ENCODE results near the gene KCTD1.

Gene KCTD1

DNA sequence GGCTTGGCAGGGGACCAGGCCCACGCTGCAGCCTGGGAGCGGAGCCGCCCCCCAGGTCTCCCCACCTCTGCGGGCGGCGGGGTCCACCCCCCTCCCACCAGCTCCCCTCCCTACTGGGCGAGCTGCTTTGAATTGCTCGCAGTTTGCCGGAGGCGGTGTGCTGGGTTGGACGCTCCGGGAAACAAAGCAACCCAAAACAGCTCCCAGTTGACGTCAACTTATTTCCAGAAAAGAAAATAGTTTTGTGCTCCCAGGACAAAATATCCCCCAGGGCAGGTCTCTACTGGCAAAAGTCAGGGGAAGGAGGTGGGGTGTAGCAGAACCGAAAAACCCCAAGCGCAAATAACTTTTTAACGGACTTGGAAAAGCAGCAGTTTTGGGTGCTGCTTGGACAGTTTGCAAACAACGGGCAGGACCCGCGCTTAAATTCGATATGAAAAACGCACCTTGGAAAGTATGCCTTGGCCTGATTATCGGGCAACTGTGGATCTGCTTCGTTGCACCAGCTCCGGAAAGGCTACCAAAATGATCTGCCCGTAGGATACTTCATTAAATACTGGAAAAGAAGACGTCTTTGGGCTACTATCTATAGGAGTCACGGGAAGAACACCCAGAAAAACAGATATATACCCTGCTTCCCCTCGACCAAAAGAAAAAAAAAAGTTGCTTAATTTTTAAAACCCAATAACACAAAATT lies 2.8 kb upstream of the KCTD1 start:
- in situ Hi-C loops (cut with MboI; ENCODE audit: low pct_unique_long_range_greater_than_20kb, low sequenced_read_pairs): no loop called here
- DNase-seq: no peak

DNA sequence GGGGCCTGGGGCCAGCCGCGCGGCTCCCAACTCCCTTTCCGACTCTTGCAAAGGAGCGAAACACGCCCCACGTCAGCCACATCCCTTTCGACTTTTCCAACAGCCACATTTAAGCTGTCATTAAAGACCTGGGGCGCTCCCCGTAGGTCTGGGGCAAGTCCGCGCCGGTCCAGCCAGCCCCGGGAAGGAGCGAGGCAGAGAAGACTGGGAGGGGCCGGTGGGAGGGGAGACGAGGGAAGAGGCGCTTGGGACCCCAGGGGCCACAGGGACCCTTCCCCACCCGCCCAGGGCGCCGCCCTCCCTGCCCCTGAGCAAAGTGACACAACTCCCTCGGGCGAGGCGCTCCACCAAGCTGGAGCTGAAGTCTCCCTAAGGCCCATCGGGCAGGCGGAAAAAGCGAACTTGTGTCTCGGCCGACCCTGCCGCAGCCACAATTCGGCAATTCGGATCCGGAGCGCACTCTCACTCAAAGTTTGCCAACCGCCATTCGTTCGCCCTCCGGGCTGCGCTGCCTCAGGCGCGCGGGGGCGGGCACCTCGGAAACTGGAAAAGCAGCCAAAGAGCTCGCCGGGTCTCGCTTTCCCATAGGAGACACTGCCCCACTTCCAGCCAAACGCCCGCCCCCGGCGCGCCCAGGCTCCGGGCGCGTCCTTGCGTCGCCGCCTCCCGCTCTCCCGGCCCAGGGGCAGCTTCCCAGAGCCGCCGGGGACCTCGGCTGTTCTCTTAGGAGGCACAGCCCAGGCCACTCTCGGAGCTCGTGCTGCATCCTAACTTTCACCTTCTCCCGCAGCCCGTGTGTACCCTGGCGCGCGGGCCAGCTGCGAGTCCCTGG lies 1.1 kb upstream of the KCTD1 start:
- in situ Hi-C loops (cut with MboI; ENCODE audit: low pct_unique_long_range_greater_than_20kb, low sequenced_read_pairs): no loop called here
- DNase-seq: peak; percentile 48

DNA sequence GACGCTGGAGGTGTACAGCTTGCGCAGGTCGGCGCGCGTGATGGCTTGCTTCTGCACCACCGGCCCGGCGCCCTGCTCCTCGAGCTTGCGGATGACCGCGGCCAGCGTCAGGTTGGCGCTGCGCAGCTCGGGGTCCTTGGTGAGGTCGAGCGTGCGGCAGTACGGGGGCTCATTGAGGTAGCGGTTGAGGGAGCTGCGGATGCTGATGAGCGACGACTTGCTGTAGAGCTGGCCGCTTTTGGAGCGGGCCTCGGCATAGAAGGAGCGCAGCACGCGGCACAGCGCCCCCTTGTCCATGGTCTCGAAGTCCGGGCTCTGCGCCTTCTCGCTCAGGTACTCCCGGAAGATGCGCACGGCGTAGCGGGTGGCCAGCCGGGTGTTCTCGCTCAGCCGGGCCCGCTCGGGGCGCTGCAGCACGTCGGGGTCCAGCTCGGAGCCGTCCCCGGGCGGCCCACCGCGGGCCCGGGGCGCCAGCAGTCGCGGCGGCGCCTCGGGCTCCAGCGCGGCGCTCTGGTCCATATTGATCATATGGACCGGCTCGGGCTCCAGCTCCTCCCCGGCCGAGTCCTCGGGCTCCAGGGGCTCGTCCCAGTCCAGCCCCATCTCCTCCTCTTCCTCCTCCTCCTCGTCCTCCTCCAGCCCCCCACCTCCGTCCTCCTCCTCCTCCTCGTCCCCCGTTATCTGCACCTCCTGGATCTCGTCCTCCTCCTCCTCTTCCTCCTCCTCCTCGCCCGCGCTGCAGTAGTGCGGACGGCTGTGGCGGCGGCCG lies 523 bp downstream of the KCTD1 start:
- in situ Hi-C loops (cut with MboI; ENCODE audit: low pct_unique_long_range_greater_than_20kb, low sequenced_read_pairs): no loop called here
- DNase-seq: no peak

DNA sequence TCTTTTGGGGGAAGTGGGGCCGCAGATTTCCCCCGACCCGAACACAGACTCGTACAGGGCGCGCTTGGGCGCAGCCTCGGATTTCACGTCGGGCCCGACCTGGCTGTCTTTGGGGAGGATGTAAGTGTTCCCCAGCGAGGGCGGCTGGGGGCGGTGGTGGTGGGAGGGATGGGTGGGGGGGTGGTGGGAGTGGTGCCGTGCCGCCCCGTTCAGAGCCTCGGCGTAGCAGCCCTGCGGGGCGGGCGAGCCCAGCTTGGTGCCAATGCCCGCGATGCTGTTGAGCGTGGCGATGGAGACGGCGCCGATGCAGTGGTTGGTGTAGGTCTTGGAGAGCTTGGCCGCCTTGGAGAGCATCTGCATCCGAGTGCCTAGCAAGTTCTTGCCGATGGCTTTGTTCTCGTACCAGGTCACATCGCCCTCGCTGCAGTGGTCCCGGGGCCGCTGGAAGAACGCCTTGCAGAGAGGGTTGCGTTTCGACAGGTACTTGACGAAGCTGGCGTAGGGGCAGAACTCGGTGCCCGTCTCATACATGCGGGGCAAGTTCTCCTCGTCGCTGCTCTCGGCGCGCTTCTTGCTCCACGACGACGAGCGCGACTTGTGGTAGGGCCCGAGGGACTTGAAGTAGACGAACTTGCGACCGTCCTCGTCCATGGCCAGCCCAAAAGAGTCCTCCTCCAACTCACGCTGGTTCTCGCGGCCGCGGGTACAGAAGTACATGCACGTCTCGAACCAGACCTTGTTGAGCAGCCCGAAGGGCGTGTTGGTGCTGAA lies 1.3 kb downstream of the KCTD1 start:
- in situ Hi-C loops (cut with MboI; ENCODE audit: low pct_unique_long_range_greater_than_20kb, low sequenced_read_pairs): no loop called here
- DNase-seq: no peak

DNA sequence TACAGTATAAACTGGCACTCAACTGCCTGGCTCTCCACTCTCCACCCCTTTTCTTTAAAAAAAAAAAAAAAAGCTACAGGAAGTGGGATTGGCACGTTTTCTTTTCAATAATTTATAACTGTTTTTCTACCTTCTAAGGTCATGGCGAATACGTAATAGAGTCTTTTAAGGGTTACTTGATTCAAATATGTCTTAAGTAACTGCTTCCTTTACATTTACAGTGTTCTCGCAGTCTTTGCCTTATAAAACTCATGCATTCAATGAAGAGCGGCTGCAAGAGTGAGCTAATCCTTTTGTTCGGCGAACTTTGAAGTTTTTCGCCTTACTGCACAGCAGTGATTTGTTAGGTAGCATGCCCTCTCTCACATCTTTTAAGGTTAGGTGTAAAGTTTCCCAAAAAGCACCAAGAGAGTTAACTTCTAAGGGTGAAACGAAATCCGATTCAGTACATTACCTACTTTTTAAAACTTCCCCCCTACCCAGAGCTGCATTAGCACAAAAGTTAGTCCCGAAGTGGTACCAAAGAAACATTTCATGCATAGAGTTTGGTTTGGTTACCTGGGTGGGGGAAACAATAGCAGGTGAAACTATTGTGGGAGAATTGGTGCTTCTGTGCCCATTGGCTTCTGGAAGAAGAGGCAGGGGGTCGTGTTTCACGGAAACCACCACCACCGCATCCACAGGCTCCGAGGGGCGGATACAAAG lies 2.0 kb downstream of the KCTD1 start:
- DNase-seq: peak; percentile 18
- in situ Hi-C loops (cut with MboI; ENCODE audit: low pct_unique_long_range_greater_than_20kb, low sequenced_read_pairs): no loop called here

DNA sequence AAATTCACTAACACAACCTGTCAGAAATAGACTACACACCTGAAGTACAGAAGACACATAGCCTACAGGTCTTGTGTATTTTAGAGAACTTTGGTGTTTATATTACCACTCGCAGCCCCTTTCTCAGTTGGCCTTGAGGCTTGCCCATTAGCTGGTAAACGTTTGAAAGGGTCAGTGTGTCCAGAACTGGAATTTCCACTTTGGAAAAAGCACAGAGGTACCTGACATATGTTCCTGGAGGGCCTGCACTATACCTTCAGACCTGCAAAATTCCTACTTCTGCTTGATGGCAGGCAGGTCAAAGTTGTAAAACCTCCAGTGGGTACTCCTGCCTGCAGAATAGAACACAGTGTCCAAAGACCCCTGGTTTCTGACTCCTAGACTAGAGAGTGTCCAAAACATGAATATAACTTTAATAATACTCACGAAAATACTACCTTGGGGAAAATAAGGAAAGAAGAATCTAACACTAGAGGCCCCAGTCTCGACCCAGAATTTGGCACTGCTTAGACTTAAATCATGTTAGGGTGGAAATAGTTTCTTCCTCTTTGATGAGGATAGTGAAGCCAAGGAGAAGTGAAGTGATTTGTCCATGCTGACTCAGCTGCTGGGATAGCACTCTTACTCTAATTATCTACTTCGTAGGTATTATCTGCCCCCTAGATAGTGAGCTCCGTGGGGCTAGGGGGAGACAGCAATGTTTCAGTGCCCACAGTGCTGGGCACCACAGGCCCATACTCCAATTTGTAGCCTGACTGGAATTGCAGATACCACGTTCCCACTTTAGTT lies 2.8 kb downstream of the KCTD1 start:
- DNase-seq: peak; percentile 18
- in situ Hi-C loops (cut with MboI; ENCODE audit: low pct_unique_long_range_greater_than_20kb, low sequenced_read_pairs): no loop called here

DNA sequence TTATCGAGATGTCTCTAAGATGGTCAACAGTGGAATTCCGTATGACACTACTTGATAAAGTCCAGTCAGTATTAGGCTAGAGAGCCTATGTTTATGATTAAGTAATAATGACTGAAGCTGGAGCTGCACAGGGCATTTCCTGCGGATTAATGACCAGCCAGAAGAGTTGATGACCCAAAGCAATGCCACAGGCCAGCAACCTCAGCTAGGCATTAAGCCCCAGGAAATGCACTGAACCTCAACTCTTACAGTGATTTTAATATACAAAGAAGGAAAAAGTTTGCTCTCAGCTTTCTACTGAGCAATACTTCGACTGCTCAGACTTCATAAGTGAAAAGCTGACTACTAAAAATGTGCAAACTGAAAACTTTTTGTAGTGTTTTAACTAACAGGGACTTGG lies 3.9 kb downstream of the KCTD1 start:
- in situ Hi-C loops (cut with MboI; ENCODE audit: low pct_unique_long_range_greater_than_20kb, low sequenced_read_pairs): no loop called here
- DNase-seq: no peak

DNA sequence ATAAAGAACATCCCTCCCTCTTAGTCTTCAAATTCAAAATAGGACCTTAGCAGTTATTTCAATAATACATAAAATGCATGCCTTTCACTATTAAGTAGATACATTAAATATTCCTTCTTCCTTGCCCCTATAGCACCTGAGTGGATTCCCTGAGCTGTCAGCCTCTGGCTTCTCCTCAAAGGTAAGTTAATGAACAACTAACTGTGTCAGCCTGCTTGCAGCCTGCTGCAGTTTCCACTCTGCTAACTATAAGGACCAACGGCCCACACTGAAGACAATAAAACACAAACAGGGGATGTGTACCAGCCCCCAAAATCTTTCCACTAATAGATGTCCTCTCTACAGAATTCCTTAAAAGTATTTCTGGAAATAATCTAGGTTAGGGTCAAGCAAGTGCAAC lies 5.0 kb downstream of the KCTD1 start:
- in situ Hi-C loops (cut with MboI; ENCODE audit: low pct_unique_long_range_greater_than_20kb, low sequenced_read_pairs): no loop called here
- DNase-seq: no peak

DNA sequence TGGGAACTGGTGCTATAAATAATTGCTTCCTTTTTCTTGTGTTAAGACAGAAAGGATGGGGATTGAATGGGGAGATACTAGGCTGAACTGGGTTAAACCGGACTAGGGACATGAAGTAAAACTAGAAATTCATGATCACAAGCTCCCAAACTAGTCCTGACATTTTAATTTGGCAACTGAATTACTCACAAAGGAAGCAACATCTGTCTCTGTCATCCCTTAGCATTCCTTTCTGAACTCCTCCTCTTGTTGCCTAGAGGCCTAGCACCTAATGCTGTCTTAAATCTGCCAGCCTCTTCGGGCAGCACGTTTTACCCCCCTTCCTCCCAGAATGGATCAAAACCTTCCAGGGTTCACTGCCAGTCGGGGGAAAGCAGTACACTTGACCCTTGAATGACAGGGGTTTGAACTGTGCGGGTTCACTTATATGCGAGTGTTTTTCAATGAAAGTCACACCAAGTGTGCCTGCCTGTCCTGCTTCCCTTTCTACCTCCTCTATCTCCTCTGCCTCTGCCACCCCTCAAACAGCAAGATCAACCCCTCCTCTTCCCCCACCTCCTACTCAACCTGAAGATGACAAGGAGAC lies 8.2 kb downstream of the KCTD1 start:
- DNase-seq: peak; percentile 9
- in situ Hi-C loops (cut with MboI; ENCODE audit: low pct_unique_long_range_greater_than_20kb, low sequenced_read_pairs): no loop called here

DNA sequence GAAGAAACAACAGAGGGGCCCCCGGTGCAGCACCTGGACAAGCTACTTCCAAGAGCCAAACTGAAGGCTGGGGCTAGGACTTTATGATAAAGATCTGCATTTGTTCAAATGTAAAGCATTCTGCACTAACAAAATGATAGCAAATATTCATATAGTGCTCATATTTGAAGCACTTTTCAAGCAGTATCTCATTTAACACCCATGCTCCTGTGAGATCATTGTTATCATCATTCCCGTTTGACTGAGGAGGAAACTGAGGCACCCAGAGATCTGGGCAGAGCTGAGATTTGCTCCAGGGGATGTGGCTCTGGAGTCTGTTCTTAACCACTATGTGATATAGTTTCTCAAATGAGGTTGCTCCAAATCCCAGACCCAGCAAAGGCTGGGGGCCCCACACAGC lies 9.8 kb downstream of the KCTD1 start:
- in situ Hi-C loops (cut with MboI; ENCODE audit: low pct_unique_long_range_greater_than_20kb, low sequenced_read_pairs): no loop called here
- DNase-seq: no peak

DNA sequence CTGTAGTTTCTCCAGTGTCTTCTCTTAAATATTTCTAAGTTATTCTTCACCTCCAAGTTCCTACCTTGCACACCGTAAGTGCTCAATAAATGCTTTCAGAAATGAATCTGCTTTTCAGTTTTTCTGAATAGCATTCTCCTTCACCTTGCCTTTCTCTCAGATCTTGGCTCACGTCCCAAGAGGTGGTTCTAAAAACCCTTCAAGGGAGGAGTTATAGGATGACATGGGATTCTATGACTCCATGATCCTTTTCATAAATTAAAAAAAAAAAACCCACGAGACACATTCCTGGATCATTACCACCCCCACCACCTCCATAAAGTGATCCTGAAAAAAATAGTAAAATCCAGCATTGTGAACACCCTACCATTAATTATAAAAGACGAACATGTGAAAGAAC lies 11.7 kb downstream of the KCTD1 start:
- in situ Hi-C loops (cut with MboI; ENCODE audit: low pct_unique_long_range_greater_than_20kb, low sequenced_read_pairs): no loop called here
- DNase-seq: no peak

DNA sequence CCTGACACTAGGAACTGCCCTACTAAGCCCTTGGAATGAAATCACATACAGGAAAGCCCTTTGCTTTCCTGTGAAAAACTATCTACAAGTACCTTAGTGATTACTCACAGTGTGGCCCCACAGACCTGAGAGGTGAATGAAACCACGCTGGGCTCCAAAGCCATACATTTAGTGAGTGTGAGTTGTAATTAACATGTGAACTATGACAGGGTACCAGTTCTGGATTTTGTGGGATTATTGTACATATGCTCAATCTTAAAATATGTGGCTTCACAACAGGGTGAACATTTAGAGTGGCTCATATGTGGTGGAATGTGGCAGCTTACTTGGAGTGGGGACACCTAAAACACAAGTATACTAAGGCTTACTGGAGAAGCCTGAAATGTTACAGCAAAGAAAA lies 12.3 kb downstream of the KCTD1 start:
- in situ Hi-C loops (cut with MboI; ENCODE audit: low pct_unique_long_range_greater_than_20kb, low sequenced_read_pairs): no loop called here
- DNase-seq: no peak

DNA sequence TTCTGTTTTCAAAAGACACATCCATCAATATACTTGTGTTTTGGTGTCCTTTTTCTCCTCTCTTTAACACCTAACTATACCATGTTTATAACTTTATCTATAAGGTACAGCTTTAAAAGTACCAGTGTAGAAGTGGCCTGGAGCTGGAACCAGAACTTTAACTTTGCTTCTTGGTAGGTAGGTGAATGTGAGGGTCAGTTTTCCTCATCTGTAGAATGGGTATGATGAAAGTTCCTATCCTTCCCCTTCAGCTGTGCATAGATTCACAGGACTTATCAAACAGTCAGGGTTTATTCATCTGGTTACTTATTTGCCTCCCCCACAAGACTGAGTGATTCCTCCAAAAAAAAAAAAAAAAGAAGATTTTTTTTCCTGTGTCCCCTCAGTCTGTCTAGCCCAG lies 12.7 kb downstream of the KCTD1 start:
- in situ Hi-C loops (cut with MboI; ENCODE audit: low pct_unique_long_range_greater_than_20kb, low sequenced_read_pairs): no loop called here

DNA sequence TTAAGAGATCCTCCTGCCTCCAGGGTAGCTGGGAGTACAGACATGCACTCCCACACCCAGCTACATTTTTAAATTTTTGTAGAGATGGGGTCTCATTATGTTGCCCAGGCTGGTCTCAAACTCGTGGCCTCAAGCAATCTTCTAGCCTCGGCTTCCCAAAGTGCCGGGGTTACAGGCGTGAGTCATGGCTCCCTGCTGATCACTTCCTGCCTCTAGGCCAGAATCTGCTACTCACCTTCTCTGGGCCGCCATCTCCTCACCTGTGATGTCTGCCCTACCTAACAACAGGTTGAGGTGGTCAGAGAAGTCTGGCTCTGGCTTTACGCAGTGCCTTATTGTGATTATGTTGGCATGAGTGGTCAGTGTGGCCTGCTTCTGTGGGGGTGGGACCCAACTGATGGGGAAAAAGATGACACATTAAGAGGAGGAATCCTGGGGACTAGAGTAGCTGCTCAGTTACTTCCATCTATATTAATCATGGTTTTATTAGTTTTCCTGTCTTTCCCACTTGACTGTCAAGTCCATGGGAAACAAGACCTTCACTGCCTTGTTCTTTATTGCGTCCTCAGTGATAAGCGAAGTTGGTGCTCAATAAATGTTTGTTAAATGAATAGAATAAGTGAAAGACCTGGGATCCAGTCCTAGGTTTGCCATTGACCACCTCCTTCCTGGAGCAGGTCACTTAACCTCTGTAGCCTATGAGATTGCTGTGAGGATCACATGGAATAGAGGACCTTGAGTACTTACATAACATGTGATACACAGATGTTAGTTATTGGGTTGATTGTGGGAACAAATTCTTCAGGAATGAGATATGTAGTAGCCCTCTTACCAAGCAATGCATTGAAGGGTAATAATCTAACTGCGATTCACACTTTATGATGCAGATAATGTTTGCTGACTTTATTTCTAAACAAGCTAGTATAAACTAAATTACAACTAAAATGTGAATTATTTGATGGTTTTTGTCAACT lies 15.7 kb downstream of the KCTD1 start:
- in situ Hi-C loops (cut with MboI; ENCODE audit: low pct_unique_long_range_greater_than_20kb, low sequenced_read_pairs): no loop called here
- no peak for DNase-seq

More for the DNA sequence above, 12.7 kb downstream of the KCTD1 start:
- DNase-seq: no peak

DNA sequence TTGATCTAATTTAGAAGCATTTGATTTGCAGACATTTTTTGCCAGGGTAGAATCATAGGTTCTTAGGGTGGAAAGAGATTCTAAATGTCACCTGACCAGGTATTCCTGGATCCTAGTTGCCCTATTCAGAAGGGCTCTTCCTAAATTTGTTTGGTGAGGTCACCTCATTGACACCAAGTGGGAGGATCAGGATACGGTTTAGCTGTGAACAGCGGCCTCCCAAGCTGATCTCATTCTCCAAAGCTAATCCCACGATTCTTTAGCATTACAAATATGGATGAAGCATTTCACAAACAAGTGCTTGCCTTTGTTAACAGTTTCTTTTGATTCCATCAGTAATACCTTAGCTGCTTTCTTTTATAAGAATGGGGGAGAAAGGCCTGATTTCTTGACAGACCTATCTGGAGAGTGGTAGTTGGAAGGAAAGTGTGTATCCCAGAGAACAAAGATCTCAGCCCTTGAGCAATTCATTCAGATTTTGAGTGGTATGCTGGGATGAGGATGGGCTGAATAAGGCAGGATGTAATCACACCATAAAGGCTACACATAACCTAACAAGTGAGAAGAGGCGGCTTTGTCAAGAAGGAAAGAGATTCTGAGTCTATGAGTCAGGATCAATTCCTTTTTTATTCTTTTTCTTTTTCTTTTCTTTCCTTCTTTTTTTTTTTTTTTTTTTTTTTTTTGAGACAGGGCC lies 16.6 kb downstream of the KCTD1 start:
- no peak for DNase-seq
- in situ Hi-C loops (cut with MboI; ENCODE audit: low pct_unique_long_range_greater_than_20kb, low sequenced_read_pairs): no loop called here

DNA sequence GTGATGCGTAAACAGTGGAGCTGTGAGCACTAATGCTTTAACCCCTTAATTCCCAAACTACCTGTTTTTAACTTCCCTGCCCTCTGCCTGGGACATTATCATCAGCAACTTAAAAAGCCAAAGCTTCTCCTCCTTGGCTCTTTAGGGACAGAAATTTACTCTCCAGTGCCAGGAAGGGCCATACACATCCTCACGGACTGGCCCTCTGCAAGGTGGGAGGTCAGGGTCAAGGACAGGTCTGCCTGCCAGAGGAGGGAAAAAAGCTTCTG lies 21.5 kb downstream of the KCTD1 start:
- in situ Hi-C loops (cut with MboI; ENCODE audit: low pct_unique_long_range_greater_than_20kb, low sequenced_read_pairs): no loop called here
- DNase-seq: no peak
